ENCODE measurements around the gene GAB2. TPM values are rescaled to one million over a fixed set of nuclear protein-coding genes. Genes with fewer than 3 reads are reported as not detected.

GAB2 gene
- total RNA-seq, 4 donors from 2014 or later: 15.9 to 82.3 (median 21.1) TPM

- H3K9me3 ChIP-seq: no peaks in the 10 kb centered on the region
- H3K4me3 ChIP-seq: no peak overlapping the region
- TF ChIP-seq, protein P1, sequence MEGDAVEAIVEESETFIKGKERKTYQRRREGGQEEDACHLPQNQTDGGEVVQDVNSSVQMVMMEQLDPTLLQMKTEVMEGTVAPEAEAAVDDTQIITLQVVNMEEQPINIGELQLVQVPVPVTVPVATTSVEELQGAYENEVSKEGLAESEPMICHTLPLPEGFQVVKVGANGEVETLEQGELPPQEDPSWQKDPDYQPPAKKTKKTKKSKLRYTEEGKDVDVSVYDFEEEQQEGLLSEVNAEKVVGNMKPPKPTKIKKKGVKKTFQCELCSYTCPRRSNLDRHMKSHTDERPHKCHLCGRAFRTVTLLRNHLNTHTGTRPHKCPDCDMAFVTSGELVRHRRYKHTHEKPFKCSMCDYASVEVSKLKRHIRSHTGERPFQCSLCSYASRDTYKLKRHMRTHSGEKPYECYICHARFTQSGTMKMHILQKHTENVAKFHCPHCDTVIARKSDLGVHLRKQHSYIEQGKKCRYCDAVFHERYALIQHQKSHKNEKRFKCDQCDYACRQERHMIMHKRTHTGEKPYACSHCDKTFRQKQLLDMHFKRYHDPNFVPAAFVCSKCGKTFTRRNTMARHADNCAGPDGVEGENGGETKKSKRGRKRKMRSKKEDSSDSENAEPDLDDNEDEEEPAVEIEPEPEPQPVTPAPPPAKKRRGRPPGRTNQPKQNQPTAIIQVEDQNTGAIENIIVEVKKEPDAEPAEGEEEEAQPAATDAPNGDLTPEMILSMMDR (IDR thresholded peaks at IDR 0.05): no peak
- H3K36me3 ChIP-seq: no peaks in the 10 kb centered on the region
- H3K27me3 ChIP-seq: no peaks in the 10 kb centered on the region
- DNase-seq: no peak
- H3K4me1 ChIP-seq: no peaks in the 10 kb centered on the region
- no peak overlapping the region for H3K27ac ChIP-seq
- intact Hi-C loops (cut with DNase I; ENCODE audit: low total_unique reads): no loop called here
Measured at GRCh38 chr11:78171951-78172350, 245.7 kb downstream of the GAB2 start.

GRCh38 chr11:78170874-78171549 is 246.6 kb downstream of the GAB2 start:
- H3K27me3 ChIP-seq: no peaks in the 10 kb centered on the region
- no peak for DNase-seq
- no peaks in the 10 kb centered on the region for H3K36me3 ChIP-seq
- no peak overlapping the region for H3K4me3 ChIP-seq
- no peaks in the 10 kb centered on the region for H3K4me1 ChIP-seq
- TF ChIP-seq, protein P1 (IDR thresholded peaks at IDR 0.05): no peak
- no peaks in the 10 kb centered on the region for H3K9me3 ChIP-seq
- intact Hi-C loops (cut with DNase I; ENCODE audit: low total_unique reads): no loop called here
- H3K27ac ChIP-seq: no peak overlapping the region

DNA sequence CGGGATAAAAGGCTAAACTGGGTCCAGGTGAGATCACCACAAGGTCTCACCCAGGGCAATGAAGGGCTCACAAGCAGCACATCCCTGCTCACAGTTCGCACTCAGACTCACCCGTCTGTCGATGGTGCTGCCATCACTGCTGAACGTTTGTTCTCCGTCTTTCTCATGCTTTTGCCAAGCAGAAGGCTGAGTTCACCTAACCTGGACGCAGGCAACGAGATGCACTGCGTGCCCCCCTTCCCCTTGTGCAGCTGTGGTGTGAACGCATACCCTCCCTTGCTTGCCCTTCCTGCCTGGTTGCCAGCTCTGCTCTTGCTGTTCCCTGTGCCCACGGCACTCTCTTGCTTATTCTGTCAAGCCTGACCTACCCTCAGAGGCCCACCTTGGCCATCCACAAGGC is 247.2 kb downstream of the GAB2 start:
- DNase-seq: no peak
- H3K4me3 ChIP-seq: no peak overlapping the region

DNA sequence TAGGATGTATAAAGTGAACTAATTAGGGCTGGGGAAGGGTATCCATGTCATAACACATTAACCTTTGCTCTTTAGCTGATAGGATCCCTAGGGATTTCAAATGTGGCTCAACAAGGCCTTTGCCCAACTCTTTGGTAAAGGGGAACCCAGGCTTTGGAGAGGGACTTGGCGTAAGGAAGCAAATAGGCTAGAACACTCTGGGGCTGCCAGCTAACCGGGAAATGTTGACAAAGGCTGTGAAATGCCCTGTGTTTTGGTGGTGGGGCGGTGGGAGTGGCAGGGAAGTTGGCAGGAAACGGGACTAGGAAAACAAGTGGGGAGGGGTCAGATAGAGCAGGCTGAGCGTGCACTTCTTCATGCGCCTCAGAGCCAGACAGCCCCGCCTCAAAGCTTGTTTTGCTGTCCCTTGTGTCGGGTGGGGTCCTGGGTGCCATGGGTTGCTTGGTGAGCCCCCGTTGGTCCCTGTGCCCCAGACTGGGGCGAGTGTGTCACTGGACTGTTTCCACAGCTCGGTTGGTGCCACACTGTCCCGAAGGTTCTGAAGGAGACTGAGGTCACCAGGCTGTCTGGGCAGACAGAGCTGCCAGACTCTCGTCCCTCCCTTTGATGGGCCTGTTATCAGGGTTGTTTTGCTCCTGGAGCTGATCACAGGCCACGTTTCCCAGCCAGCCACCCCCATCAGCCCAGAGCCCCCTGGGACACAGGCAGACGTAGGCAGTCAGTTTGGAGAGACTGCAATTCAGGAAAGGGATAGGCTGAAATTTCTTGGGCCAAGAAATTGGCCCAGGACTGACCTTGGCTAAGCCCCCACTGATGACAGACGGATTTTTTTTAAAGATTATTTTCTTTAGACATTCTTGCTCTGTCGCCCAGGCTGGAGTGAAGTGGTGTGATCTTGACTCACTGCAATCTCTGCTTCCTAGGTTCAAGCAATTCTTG is 248.8 kb downstream of the GAB2 start:
- peak; percentile 81 to 85 for DNase-seq
- intact Hi-C loops (cut with DNase I; ENCODE audit: low total_unique reads): no loop called here
- no peaks in the 10 kb centered on the region for H3K4me1 ChIP-seq

More for the DNA sequence above, 247.2 kb downstream of the GAB2 start:
- intact Hi-C loops (cut with DNase I; ENCODE audit: low total_unique reads): no loop called here
- TF ChIP-seq, protein P1 (IDR thresholded peaks at IDR 0.05): no peak
- TF ChIP-seq POLR2A (IDR thresholded peaks at IDR 0.05): no peak
- Histone ChIP-seq H3K36me3 (no peaks in the 10 kb centered on the region), H3K9me3 (no peaks in the 10 kb centered on the region), H3K4me1 (no peaks in the 10 kb centered on the region), H3K27me3 (no peaks in the 10 kb centered on the region), H3K27ac (peak overlapping the region in 1 of 2 donors; percentile 78)

More for the DNA sequence above, 248.8 kb downstream of the GAB2 start:
- Histone ChIP-seq H3K36me3 (no peaks in the 10 kb centered on the region), H3K9me3 (no peaks in the 10 kb centered on the region), H3K27me3 (no peaks in the 10 kb centered on the region), H3K27ac (peak overlapping the region; percentile 78 to 80), H3K4me3 (no peak overlapping the region)
- TF ChIP-seq, protein P1 (IDR thresholded peaks at IDR 0.05): no peak
- TF ChIP-seq POLR2A (IDR thresholded peaks at IDR 0.05): no peak
